ENCODE results near the gene BSCL2.

GRCh38 chr11:62648967-62649364 is 58.3 kb downstream of the BSCL2 start:
- TF ChIP-seq CTCF (IDR thresholded peaks at IDR 0.05) (no peak), POLR2A (IDR thresholded peaks at IDR 0.05) (no peak)

All from body of pancreas (tissue), 4 donors.